Uterus (tissue), 2 donors: ENCODE data around the gene ZBTB33.

Experiments used
- CTCF ChIP-seq, 4 experiments: fragments of 200-600 bp in 2 of 4; fragments of 450-650 bp in 2 of 4; sonication (generic) in 2 of 4; IDR thresholded peaks; one replicate each; pipeline ENCODE4 v1.5.1; 2016 to 2019; ENCODE audit warnings: antibody characterized with exemption in 4 of 4, mild to moderate bottlenecking in 2 of 4, moderate library complexity in 1 of 4
- POLR2A ChIP-seq, 2 donors: fragments of 450-650 bp; IDR thresholded peaks; one replicate each; pipeline ENCODE4 v1.6.1; 2016; ENCODE audit warnings: antibody characterized with exemption in 2 of 2, mild to moderate bottlenecking in 1 of 2, moderate library complexity in 1 of 2

- no peak for TF ChIP-seq CTCF (IDR thresholded peaks at IDR 0.05)
- TF ChIP-seq POLR2A (IDR thresholded peaks at IDR 0.05), result no peak
These were observed 9.8 kb downstream of the ZBTB33 start for GRCh38 chrX:120260369-120260768.
